K562 (cell line): ENCODE measurements around the gene DENND4C. TPM values are rescaled to one million over a fixed set of nuclear protein-coding genes. Genes with fewer than 3 reads are reported as not detected.

Source experiments
- ATAC-seq: fragments of 200-7000 bp; cut with Tn5 transposase; 3 replicates; pipeline ENCODE4 v1.9.1; 2020; ENCODE audit warnings: moderate library complexity
- BruUV-seq: library from RNA; stranded (reverse); fragments of 400-500 nt; replicated peaks from 2 replicates; lab custom pipeline; 2021; lab: Mats Ljungman, UMichigan
- CTCF ChIA-PET: fragments of 300-600 bp; formaldehyde crosslinking; extraction: SDS; loops from one replicate; lab custom pipeline; 2021; ENCODE audit warnings: low intra/inter-chr PET ratio; lab: Yijun Ruan, JAX
- POLR2A ChIA-PET: fragments of 300-600, 350-650 bp; sonication (Branson Sonifier 250); formaldehyde crosslinking; extraction: SDS; loops from one replicate; lab custom pipeline; 2021; ENCODE audit warnings: antibody characterized with exemption, inconsistent platforms; lab: Yijun Ruan, JAX
- DNase-seq, 4 experiments: peaks; one replicate each; pipeline versions ENCODE4 v3.0.0 to v3.0.0-alpha.2; 2011 to 2018; ENCODE audit warnings: low spot score in 3 of 4, mixed read lengths in 3 of 4; ENCODE audit errors: extremely low read depth in 1 of 4
- FAIRE-seq: peaks from 2 replicates; lab custom pipeline; 2011; peaks lifted over from hg19 to GRCh38; lab: Jason Lieb, UNC
- H2AFZ ChIP-seq: 2 replicates; pipeline ENCODE4 v1.6.0; 2011; ENCODE audit warnings: low read depth, low read length, control low read depth, inconsistent platforms
- H3K27ac ChIP-seq: fragments of 200-600 bp; 3 replicates; pipeline ENCODE4 v1.8.0; 2011; ENCODE audit warnings: low read depth, mild to moderate bottlenecking, control low read depth, inconsistent platforms, low read length, moderate library complexity, mixed read lengths; ENCODE audit errors: extremely low read depth
- H3K27me3 ChIP-seq, 2 experiments: fragments of 300-600 bp in 1 of 2; 2 replicates in 1 of 2; 3 replicates in 1 of 2; pipeline versions ENCODE4 v1.6.0 to v1.8.0; 2011; ENCODE audit warnings: inconsistent platforms in 2 of 2, low read length in 2 of 2, mild to moderate bottlenecking in 1 of 2, mixed read lengths in 1 of 2, moderate library complexity in 1 of 2; ENCODE audit not compliant: control insufficient read depth in 2 of 2, insufficient read depth in 2 of 2
- H3K36me3 ChIP-seq: fragments of 300-600 bp; 3 replicates; pipeline ENCODE4 v1.8.0; 2011; ENCODE audit warnings: mild to moderate bottlenecking, low read length, inconsistent platforms; ENCODE audit not compliant: control insufficient read depth, insufficient read depth
- H3K4me1 ChIP-seq, 2 experiments: fragments of 200-600 bp in 1 of 2; replicated peaks in 1 of 2; 2 replicates in 1 of 2; 3 replicates in 1 of 2; pipeline versions ENCODE4 v1.5.1 to v1.8.0; 2011; ENCODE audit warnings: inconsistent platforms in 2 of 2, low read length in 2 of 2, mild to moderate bottlenecking in 1 of 2, mixed read lengths in 1 of 2, moderate library complexity in 1 of 2; ENCODE audit not compliant: control insufficient read depth in 2 of 2, insufficient read depth in 2 of 2
- H3K4me2 ChIP-seq: 2 replicates; pipeline ENCODE4 v1.6.1; 2011; ENCODE audit warnings: low read length, control low read depth, inconsistent platforms, mixed read lengths; ENCODE audit not compliant: insufficient read depth
- H3K4me3 ChIP-seq: fragments of 200-600 bp; sonication (generic), shearing (Covaris generic); 2 replicates; pipeline ENCODE4 v1.5.1; 2016; ENCODE audit warnings: control low read depth, inconsistent platforms
- H3K79me2 ChIP-seq: fragments of 200-600 bp; 3 replicates; pipeline ENCODE4 v1.8.0; 2011; ENCODE audit warnings: low read length, inconsistent platforms; ENCODE audit not compliant: control insufficient read depth, insufficient read depth
- H3K9ac ChIP-seq, 2 experiments: 2 replicates each; pipeline versions ENCODE4 v1.6.0 to v1.6.1; 2011; ENCODE audit warnings: low read depth in 2 of 2, low read length in 2 of 2, control low read depth in 1 of 2, inconsistent platforms in 1 of 2, mild to moderate bottlenecking in 1 of 2, mixed read lengths in 1 of 2; ENCODE audit not compliant: insufficient read depth in 1 of 2
- H3K9me1 ChIP-seq: one replicate; pipeline ENCODE4 v1.6.0; 2011; ENCODE audit warnings: inconsistent platforms, mild to moderate bottlenecking, low read length, moderate library complexity; ENCODE audit not compliant: control insufficient read depth, insufficient read depth
- H3K9me3 ChIP-seq: replicated peaks from 2 replicates; pipeline ENCODE4 v1.5.1; 2011; ENCODE audit warnings: low read depth, low read length, inconsistent platforms; ENCODE audit not compliant: control insufficient read depth, insufficient read depth
- H4K20me1 ChIP-seq: replicated peaks from 2 replicates; pipeline ENCODE4 v1.6.1; 2011; ENCODE audit warnings: low read length, inconsistent platforms, mixed read lengths; ENCODE audit not compliant: control insufficient read depth, insufficient read depth
- ARNT ChIP-seq, 2 experiments: fragments of 450-650 bp; IDR thresholded peaks; 2 replicates each; pipeline ENCODE4 v1.6.1; 2016; ENCODE audit warnings: mild to moderate bottlenecking in 1 of 2
- ATF7 ChIP-seq: fragments of 450-650 bp; IDR thresholded peaks from 2 replicates; pipeline ENCODE4 v1.7.1; 2014; ENCODE audit warnings: mild to moderate bottlenecking, moderate library complexity
- CC2D1A ChIP-seq: fragments of 450-650 bp; IDR thresholded peaks from 2 replicates; pipeline ENCODE4 v1.6.1; 2017; ENCODE audit warnings: mild to moderate bottlenecking
- CHD2 ChIP-seq: IDR thresholded peaks from 2 replicates; pipeline ENCODE4 v1.6.1; 2011; ENCODE audit warnings: low read depth, low read length
- NFIC ChIP-seq: fragments of 450-650 bp; IDR thresholded peaks from 2 replicates; pipeline ENCODE4 v1.6.1; 2017; ENCODE audit warnings: mild to moderate bottlenecking, inconsistent platforms
- NONO ChIP-seq, 2 experiments: fragments of 200-400 bp in 1 of 2; fragments of 450-650 bp in 1 of 2; formaldehyde crosslinking in 1 of 2; IDR thresholded peaks; 2 replicates each; pipeline ENCODE4 v1.6.1; 2017; ENCODE audit warnings: low read depth in 2 of 2, mild to moderate bottlenecking in 2 of 2, moderate library complexity in 2 of 2, low read length in 1 of 2
- RFX1 ChIP-seq: fragments of 450-650 bp; IDR thresholded peaks from 2 replicates; pipeline ENCODE4 v1.6.1; 2016; ENCODE audit warnings: mild to moderate bottlenecking, moderate library complexity
- STAT5B ChIP-seq: fragments of 250-450 bp; sonication (Bioruptor Pico); IDR thresholded peaks from 2 replicates; pipeline ENCODE4 v1.8.0; 2021; ENCODE audit warnings: mild to moderate bottlenecking, inconsistent platforms
- TSHZ1 ChIP-seq: fragments of 250-450 bp; sonication (Bioruptor Pico); IDR thresholded peaks from 2 replicates; pipeline ENCODE4 v1.4.0; 2020; ENCODE audit warnings: mild to moderate bottlenecking, moderate library complexity
- ZHX1 ChIP-seq: fragments of 150-350 bp; conservative IDR thresholded peaks from 2 replicates; pipeline ENCODE4 v1.6.1; 2014; ENCODE audit warnings: low read length
- WGBS: fragments of 100-300 bp; shearing (Covaris generic); methylation state at CpG from one replicate; pipeline ENCODE4 v1.1.6; 2016; ENCODE audit warnings: low coverage, mixed read lengths; ENCODE audit not compliant: insufficient coverage; ENCODE audit errors: missing lambda C conversion rate; 5-methylcytosine and 5-hydroxymethylcytosine counted together
- in situ Hi-C: fragments of 300-500 bp; cut with MboI; formaldehyde crosslinking; loops from 4 replicates; pipeline ENCODE4 v1.15.0; 2018; ENCODE audit warnings: inconsistent platforms, mixed read lengths
- intact Hi-C: fragments of 100-400 bp; cut with micrococcal nuclease; formaldehyde crosslinking; loops from 2 replicates; pipeline ENCODE4 v1.14.2; 2022
- polyA plus RNA-seq, 8 experiments: library from polyadenylated mRNA; depleted of rRNA in 4 of 8; stranded (reverse) in 5 of 8; unstranded in 3 of 8; fragments of >200 nt; fragmentation: Nextera tagmentation in 2 of 8; fragmentation: Illumina TruSeq in 1 of 8; extraction: Ambion mirVana in 2 of 8; extraction: Trizol in 1 of 8; gene quantifications; 2 replicates each; pipeline versions ENCODE4 v1.2.1 to v1.2.3, GENCODE V29; 2011 to 2014; ENCODE audit warnings: inconsistent platforms in 1 of 8, missing spikeins in 1 of 8
- total RNA-seq, 7 experiments: library from RNA; depleted of rRNA in 6 of 7; stranded (reverse); fragments of >200 nt in 6 of 7; fragmentation: Illumina TruSeq in 2 of 7; extraction: Trizol in 2 of 7; gene quantifications; 2 replicates each; pipeline versions ENCODE4 v1.2.1 to v1.2.3, GENCODE V29; 2011 to 2021; ENCODE audit warnings: low replicate concordance in 1 of 7
- TF ChIP-seq, protein P1 (sequence below), 2 experiments: IDR thresholded peaks; 2 replicates each; pipeline ENCODE4 v1.6.1; 2011; ENCODE audit warnings: borderline replicate concordance in 1 of 2, control low read depth in 1 of 2, low read depth in 1 of 2, low read length in 1 of 2, mild to moderate bottlenecking in 1 of 2, mixed read lengths in 1 of 2, moderate library complexity in 1 of 2; ENCODE audit not compliant: insufficient read depth in 1 of 2, insufficient read length in 1 of 2, poor library complexity in 1 of 2, severe bottlenecking in 1 of 2; ENCODE audit errors: extremely low read depth in 1 of 2
- TF ChIP-seq, protein P2 (sequence below), 2 experiments: fragments of 450-650 bp; conservative IDR thresholded peaks; 2 replicates each; pipeline ENCODE4 v1.6.1; 2017; ENCODE audit warnings: mild to moderate bottlenecking in 2 of 2, moderate library complexity in 2 of 2

The DENND4C gene
- total and polyA plus RNA-seq, 9 of the 15 experiments (the other 6 are each of a cell fraction or from before 2014, with no cell fraction given), result 4.8 to 31.8 (median 13.9) TPM

DNA sequence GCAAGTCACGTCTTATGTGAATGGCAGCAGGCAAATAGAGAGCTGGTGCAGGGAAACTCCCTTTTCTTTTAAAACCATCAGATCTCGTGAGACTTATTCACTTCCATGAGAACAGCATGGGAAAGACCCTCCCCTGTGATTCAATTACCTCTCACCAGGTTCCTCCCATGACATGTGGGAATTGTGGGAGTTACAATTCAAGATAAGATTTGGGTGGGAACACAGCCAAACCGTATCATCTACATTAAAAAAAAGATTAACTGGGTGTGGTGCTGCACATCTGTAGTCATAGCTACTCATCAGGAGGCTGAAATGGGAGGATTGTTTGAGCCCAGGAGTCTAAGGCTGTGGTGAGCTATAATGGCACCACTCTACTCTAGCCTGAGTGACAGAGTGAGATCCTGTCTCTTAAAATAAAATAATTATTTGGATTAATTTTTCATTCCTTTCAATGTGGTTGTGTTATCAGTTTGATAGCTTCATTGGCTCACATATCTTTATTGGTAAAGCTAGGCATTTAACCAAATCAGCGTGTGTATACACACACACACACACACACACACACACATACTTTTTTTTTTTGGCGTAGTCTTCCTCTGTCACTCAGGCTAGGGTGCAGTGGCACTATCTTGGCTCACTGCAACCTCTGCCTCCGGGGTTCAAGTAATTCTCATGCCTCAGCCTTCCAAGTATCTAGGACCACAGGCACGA, 21.8 kb downstream of the DENND4C start:
- ChIA-PET CTCF (no interaction called here), POLR2A (interaction anchor here (0.5 to 0.6 kb wide), 2 partner anchors 18 to 1425 kb away, joined by 3 read pairs; no protein-coding TSS in a partner anchor)
- Histone ChIP-seq H2AFZ (no peak overlapping the region), H4K20me1 (no peaks in the 10 kb centered on the region), H3K27me3 (no peaks in the 10 kb centered on the region), H3K9me3 (no peaks in the 10 kb centered on the region), H3K9ac (no peak overlapping the region), H3K79me2 (peaks cover 53% of the 10 kb centered on the region), H3K4me3 (no peak overlapping the region), H3K4me1 (no peaks in the 10 kb centered on the region; a peak in 2 of 5 replicates), H3K36me3 (no peaks in the 10 kb centered on the region), H3K27ac (no peak overlapping the region), H3K9me1 (no peaks in the 10 kb centered on the region), H3K4me2 (no peak overlapping the region)
- no TSS peak for BruUV-seq
- in situ Hi-C loops, result no loop called here
- 43% methylated on average over 7 of the region's 7 CpGs for WGBS
- FAIRE-seq (peak; percentile 44), DNase-seq (peak in 1 of 4 experiments; percentile 21), ATAC-seq (peak; percentile 61)
- intact Hi-C loops, result no loop called here
- peak; percentile 63 for TF ChIP-seq RFX1
- no peak for TF ChIP-seq ARNT (IDR thresholded peaks at IDR 0.05)
- no peak for TF ChIP-seq ZHX1
- TF ChIP-seq, protein P1, sequence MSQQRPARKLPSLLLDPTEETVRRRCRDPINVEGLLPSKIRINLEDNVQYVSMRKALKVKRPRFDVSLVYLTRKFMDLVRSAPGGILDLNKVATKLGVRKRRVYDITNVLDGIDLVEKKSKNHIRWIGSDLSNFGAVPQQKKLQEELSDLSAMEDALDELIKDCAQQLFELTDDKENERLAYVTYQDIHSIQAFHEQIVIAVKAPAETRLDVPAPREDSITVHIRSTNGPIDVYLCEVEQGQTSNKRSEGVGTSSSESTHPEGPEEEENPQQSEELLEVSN (IDR thresholded peaks at IDR 0.05; ENCODE audit: borderline replicate concordance in 1 of 2, extremely low read depth in 1 of 2, insufficient read depth in 1 of 2, insufficient read length in 1 of 2, low read depth in 1 of 2, low read length in 1 of 2, poor library complexity in 1 of 2, severe bottlenecking in 1 of 2), result no peak
- TF ChIP-seq, protein P2, sequence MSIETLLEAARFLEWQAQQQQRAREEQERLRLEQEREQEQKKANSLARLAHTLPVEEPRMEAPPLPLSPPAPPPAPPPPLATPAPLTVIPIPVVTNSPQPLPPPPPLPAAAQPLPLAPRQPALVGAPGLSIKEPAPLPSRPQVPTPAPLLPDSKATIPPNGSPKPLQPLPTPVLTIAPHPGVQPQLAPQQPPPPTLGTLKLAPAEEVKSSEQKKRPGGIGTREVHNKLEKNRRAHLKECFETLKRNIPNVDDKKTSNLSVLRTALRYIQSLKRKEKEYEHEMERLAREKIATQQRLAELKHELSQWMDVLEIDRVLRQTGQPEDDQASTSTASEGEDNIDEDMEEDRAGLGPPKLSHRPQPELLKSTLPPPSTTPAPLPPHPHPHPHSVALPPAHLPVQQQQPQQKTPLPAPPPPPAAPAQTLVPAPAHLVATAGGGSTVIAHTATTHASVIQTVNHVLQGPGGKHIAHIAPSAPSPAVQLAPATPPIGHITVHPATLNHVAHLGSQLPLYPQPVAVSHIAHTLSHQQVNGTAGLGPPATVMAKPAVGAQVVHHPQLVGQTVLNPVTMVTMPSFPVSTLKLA (conservative IDR thresholded peaks at IDR 0.05), result no peak
- no peak for TF ChIP-seq TSHZ1 (CRISPR knock-in tag)
- TF ChIP-seq CHD2, result peak; percentile 44; the same call in 1 of the 2 replicates
- no peak for TF ChIP-seq ATF7
- no peak for TF ChIP-seq NONO (IDR thresholded peaks at IDR 0.05; ENCODE audit: low read depth in 2 of 2, low read length in 1 of 2)
- no peak for TF ChIP-seq STAT5B (CRISPR knock-in tag)
- TF ChIP-seq NFIC, result peak; percentile 23
- no peak for TF ChIP-seq CC2D1A
